Measurements from ENCODE around the gene SH3RF3. TPM values are rescaled to one million over a fixed set of nuclear protein-coding genes. Genes with fewer than 3 reads are reported as not detected.

The SH3RF3 gene
- total and polyA plus RNA-seq, 4 experiments from 2014 or later, result 0.26 to 2.2 (median 2.1) TPM; not detected in 1

GRCh38 chr2:109178968-109179367 lies 50.0 kb downstream of the SH3RF3 start:
- peaks cover 17 to 18% of the 10 kb centered on the region in 2 donors for H3K27me3 Mint-ChIP-seq

GRCh38 chr2:109180786-109181185 lies 51.8 kb downstream of the SH3RF3 start:
- Histone ChIP-seq H3K36me3 (ENCODE audit: insufficient read depth, low read length) (no peaks in the 10 kb centered on the region), H3K27me3 (ENCODE audit: insufficient read depth, low read length) (no peaks in the 10 kb centered on the region), H3K9me3 (ENCODE audit: control insufficient read depth in 1 of 2, low read length in 2 of 2) (no peaks in the 10 kb centered on the region), H3K4me1 (ENCODE audit: insufficient read depth, low read length) (no peaks in the 10 kb centered on the region), H3K27ac (ENCODE audit: low read depth, low read length) (no peak overlapping the region), H3K4me3 (ENCODE audit: low read length in 2 of 2) (no peak overlapping the region)
- intact Hi-C loops (cut with micrococcal nuclease), result no loop called here
- Mint-ChIP-seq H3K4me1 (no peaks in the 10 kb centered on the region), H3K36me3 (peaks cover 0 to 3% of the 10 kb centered on the region in 2 donors), H3K27ac (no peak overlapping the region), H3K27me3 (peaks cover 9 to 15% of the 10 kb centered on the region in 2 donors), H3K4me3 (no peak overlapping the region), H3K9me3 (peaks cover 4 to 33% (median 22%) of the 10 kb centered on the region in 8 donors)
- ChIA-PET CTCF (ENCODE audit: partially characterized antibody) (no interaction called here), POLR2A (ENCODE audit: partially characterized antibody) (no interaction called here)
- DNase-seq, result no peak

More at GRCh38 chr2:109178968-109179367, 50.0 kb downstream of the SH3RF3 start:
- ChIA-PET CTCF (ENCODE audit: partially characterized antibody) (no interaction called here), POLR2A (ENCODE audit: partially characterized antibody) (no interaction called here)
- peaks cover 0 to 8% (median 5%) of the 10 kb centered on the region in 4 donors for H3K4me1 Mint-ChIP-seq
- no peak overlapping the region for H3K4me3 Mint-ChIP-seq
- intact Hi-C loops (cut with micrococcal nuclease), result no loop called here
- peaks cover 4 to 38% (median 24%) of the 10 kb centered on the region in 8 donors for H3K9me3 Mint-ChIP-seq
- Histone ChIP-seq H3K4me1 (ENCODE audit: insufficient read depth, low read length) (no peaks in the 10 kb centered on the region), H3K27me3 (ENCODE audit: insufficient read depth, low read length) (no peaks in the 10 kb centered on the region), H3K9me3 (ENCODE audit: control insufficient read depth in 1 of 2, low read length in 2 of 2) (no peaks in the 10 kb centered on the region), H3K36me3 (ENCODE audit: insufficient read depth, low read length) (no peaks in the 10 kb centered on the region), H3K4me3 (ENCODE audit: low read length in 2 of 2) (no peak overlapping the region), H3K27ac (ENCODE audit: low read depth, low read length) (no peak overlapping the region)
- DNase-seq, result no peak
- H3K27ac Mint-ChIP-seq, result no peak overlapping the region
- H3K36me3 Mint-ChIP-seq, result peaks cover 0 to 3% of the 10 kb centered on the region in 2 donors

GRCh38 chr2:109182426-109182825 lies 53.4 kb downstream of the SH3RF3 start:
- no peaks in the 10 kb centered on the region for H3K36me3 ChIP-seq (ENCODE audit: insufficient read depth, low read length)
- Mint-ChIP-seq H3K27ac (no peak overlapping the region), H3K4me1 (no peaks in the 10 kb centered on the region), H3K36me3 (no peaks in the 10 kb centered on the region), H3K27me3 (peaks cover 8 to 12% of the 10 kb centered on the region in 2 donors), H3K4me3 (no peak overlapping the region), H3K9me3 (peaks cover 4 to 33% (median 22%) of the 10 kb centered on the region in 8 donors)
- H3K27ac ChIP-seq (ENCODE audit: low read depth, low read length), result no peak overlapping the region
- H3K27me3 ChIP-seq (ENCODE audit: insufficient read depth, low read length), result no peaks in the 10 kb centered on the region
- ChIA-PET POLR2A (ENCODE audit: partially characterized antibody) (no interaction called here), CTCF (ENCODE audit: partially characterized antibody) (no interaction called here)
- no peaks in the 10 kb centered on the region for H3K4me1 ChIP-seq (ENCODE audit: insufficient read depth, low read length)
- H3K4me3 ChIP-seq (ENCODE audit: low read length in 2 of 2), result no peak overlapping the region
- DNase-seq, result no peak
- no peaks in the 10 kb centered on the region for H3K9me3 ChIP-seq (ENCODE audit: control insufficient read depth in 1 of 2, low read length in 2 of 2)
- intact Hi-C loops (cut with micrococcal nuclease), result no loop called here

- Mint-ChIP-seq H3K27me3 (peaks cover 7 to 12% of the 10 kb centered on the region in 2 donors), H3K4me3 (no peak overlapping the region), H3K27ac (no peak overlapping the region), H3K9me3 (peaks cover 4 to 30% (median 21%) of the 10 kb centered on the region in 8 donors), H3K36me3 (no peaks in the 10 kb centered on the region), H3K4me1 (no peaks in the 10 kb centered on the region)
- ChIA-PET POLR2A (ENCODE audit: partially characterized antibody) (no interaction called here), CTCF (ENCODE audit: partially characterized antibody) (no interaction called here)
- no peaks in the 10 kb centered on the region for H3K4me1 ChIP-seq (ENCODE audit: insufficient read depth, low read length)
- H3K4me3 ChIP-seq (ENCODE audit: low read length in 2 of 2), result no peak overlapping the region
- H3K27me3 ChIP-seq (ENCODE audit: insufficient read depth, low read length), result no peaks in the 10 kb centered on the region
- H3K27ac ChIP-seq (ENCODE audit: low read depth, low read length), result no peak overlapping the region
- intact Hi-C loops (cut with micrococcal nuclease), result no loop called here
- DNase-seq, result no peak
- no peaks in the 10 kb centered on the region for H3K9me3 ChIP-seq (ENCODE audit: control insufficient read depth in 1 of 2, low read length in 2 of 2)
- no peaks in the 10 kb centered on the region for H3K36me3 ChIP-seq (ENCODE audit: insufficient read depth, low read length)
These were observed 54.9 kb downstream of the SH3RF3 start for GRCh38 chr2:109183871-109184270.

GRCh38 chr2:109184368-109184767 lies 55.4 kb downstream of the SH3RF3 start:
- H3K27ac ChIP-seq (ENCODE audit: low read depth, low read length), result no peak overlapping the region
- H3K4me1 ChIP-seq (ENCODE audit: insufficient read depth, low read length), result no peaks in the 10 kb centered on the region
- no peak for DNase-seq
- ChIA-PET CTCF (ENCODE audit: partially characterized antibody) (no interaction called here), POLR2A (ENCODE audit: partially characterized antibody) (no interaction called here)
- no peak overlapping the region for H3K4me3 Mint-ChIP-seq
- H3K36me3 Mint-ChIP-seq, result no peaks in the 10 kb centered on the region
- no peaks in the 10 kb centered on the region for H3K4me1 Mint-ChIP-seq
- no peak overlapping the region for H3K27ac Mint-ChIP-seq
- peaks cover 4 to 27% (median 19%) of the 10 kb centered on the region in 8 donors for H3K9me3 Mint-ChIP-seq
- H3K36me3 ChIP-seq (ENCODE audit: insufficient read depth, low read length), result no peaks in the 10 kb centered on the region
- no peak overlapping the region for H3K4me3 ChIP-seq (ENCODE audit: low read length in 2 of 2)
- H3K9me3 ChIP-seq (ENCODE audit: control insufficient read depth in 1 of 2, low read length in 2 of 2), result no peaks in the 10 kb centered on the region
- H3K27me3 Mint-ChIP-seq, result peaks cover 8 to 12% of the 10 kb centered on the region in 2 donors
- intact Hi-C loops (cut with micrococcal nuclease), result no loop called here
- no peaks in the 10 kb centered on the region for H3K27me3 ChIP-seq (ENCODE audit: insufficient read depth, low read length)

GRCh38 chr2:109185338-109185737 lies 56.3 kb downstream of the SH3RF3 start:
- no peaks in the 10 kb centered on the region for H3K36me3 Mint-ChIP-seq
- H3K4me3 Mint-ChIP-seq, result no peak overlapping the region
- Histone ChIP-seq H3K4me1 (ENCODE audit: insufficient read depth, low read length) (no peaks in the 10 kb centered on the region), H3K4me3 (ENCODE audit: low read length in 2 of 2) (no peak overlapping the region), H3K9me3 (ENCODE audit: control insufficient read depth in 1 of 2, low read length in 2 of 2) (no peaks in the 10 kb centered on the region), H3K27ac (ENCODE audit: low read depth, low read length) (no peak overlapping the region), H3K36me3 (ENCODE audit: insufficient read depth, low read length) (no peaks in the 10 kb centered on the region), H3K27me3 (ENCODE audit: insufficient read depth, low read length) (no peaks in the 10 kb centered on the region)
- intact Hi-C loops (cut with micrococcal nuclease), result no loop called here
- H3K4me1 Mint-ChIP-seq, result no peaks in the 10 kb centered on the region
- peaks cover 0 to 18% (median 11%) of the 10 kb centered on the region in 8 donors for H3K9me3 Mint-ChIP-seq
- DNase-seq, result no peak
- H3K27me3 Mint-ChIP-seq, result peaks cover 8% of the 10 kb centered on the region in 2 donors
- ChIA-PET POLR2A (ENCODE audit: partially characterized antibody) (no interaction called here), CTCF (ENCODE audit: partially characterized antibody) (no interaction called here)
- H3K27ac Mint-ChIP-seq, result no peak overlapping the region

GRCh38 chr2:109185821-109186570 lies 57.0 kb downstream of the SH3RF3 start:
- peaks cover under 1% of the 10 kb centered on the region for H3K27me3 ChIP-seq (ENCODE audit: insufficient read depth, low read length)
- ChIA-PET POLR2A (ENCODE audit: partially characterized antibody) (no interaction called here), CTCF (ENCODE audit: partially characterized antibody) (no interaction called here)
- no peak overlapping the region for H3K4me3 Mint-ChIP-seq
- no peaks in the 10 kb centered on the region for H3K9me3 ChIP-seq (ENCODE audit: control insufficient read depth in 1 of 2, low read length in 2 of 2)
- no peaks in the 10 kb centered on the region for H3K4me1 ChIP-seq (ENCODE audit: insufficient read depth, low read length)
- H3K27ac ChIP-seq (ENCODE audit: low read depth, low read length), result no peak overlapping the region
- intact Hi-C loops (cut with micrococcal nuclease), result no loop called here
- H3K4me3 ChIP-seq (ENCODE audit: low read length in 2 of 2), result no peak overlapping the region
- H3K4me1 Mint-ChIP-seq, result no peaks in the 10 kb centered on the region
- no peak for DNase-seq
- H3K27ac Mint-ChIP-seq, result no peak overlapping the region
- no peaks in the 10 kb centered on the region for H3K36me3 ChIP-seq (ENCODE audit: insufficient read depth, low read length)
- peaks cover 10 to 13% of the 10 kb centered on the region in 2 donors for H3K27me3 Mint-ChIP-seq
- no peaks in the 10 kb centered on the region for H3K36me3 Mint-ChIP-seq
- H3K9me3 Mint-ChIP-seq, result peaks cover 0 to 13% (median 7%) of the 10 kb centered on the region in 8 donors
